ENCODE results near the gene SEZ6L. TPM values are rescaled to one million over a fixed set of nuclear protein-coding genes. Genes with fewer than 3 reads are reported as not detected.
A peak's percentile ranks its signal among the peaks of the same experiment; 100 is the strongest.

Gene SEZ6L
- total and polyA plus RNA-seq, 10 of the 15 experiments (the other 5 are each of a cell fraction or from before 2014, with no cell fraction given): not detected

GRCh38 chr22:26398741-26399153 lies 229.5 kb downstream of the SEZ6L start:
- no peak overlapping the region for H3K27ac ChIP-seq (ENCODE audit: control insufficient read depth, insufficient read depth)
- DNase-seq (ENCODE audit: low read depth, low spot score): no peak
- POLR2A ChIA-PET: no interaction called here
- peak; percentile 71 for FAIRE-seq
- H3K79me2 ChIP-seq (ENCODE audit: control insufficient read depth, insufficient read depth, low read length): no peaks in the 10 kb centered on the region
- no peak overlapping the region for H3K4me3 ChIP-seq
- WGBS (ENCODE audit: insufficient coverage, insufficient replicate concordance, low lambda C conversion rate, missing lambda C conversion rate): 29% methylated on average over 3 of the region's 3 CpGs
- H3K4me2 ChIP-seq (ENCODE audit: control insufficient read depth, insufficient read depth): no peak overlapping the region
- H3K4me1 ChIP-seq (ENCODE audit: control insufficient read depth, insufficient read depth, low read length): no peaks in the 10 kb centered on the region
- RAD21 ChIA-PET (ENCODE audit: unreplicated experiment): interaction anchor here (1.0 to 2.2 kb wide), 3 partner anchors 62 to 267 kb away, joined by 3 to 11 read pairs (median 5); no protein-coding TSS in a partner anchor
- no peak overlapping the region for H2AFZ ChIP-seq (ENCODE audit: control insufficient read depth, low read depth, low read length)
- H3K36me3 ChIP-seq (ENCODE audit: control insufficient read depth in 2 of 2, insufficient read depth in 2 of 2, low read length in 1 of 2): no peaks in the 10 kb centered on the region
- peak; percentile 95 for ATAC-seq
- in situ Hi-C loops (cut with MboI) (no loop called here), intact Hi-C loops (cut with micrococcal nuclease; ENCODE audit: unreplicated experiment) (loop anchor here (1.0 kb wide), 1 partner anchor 63 kb away; no protein-coding TSS in a partner anchor)
- no peaks in the 10 kb centered on the region for H4K20me1 ChIP-seq (ENCODE audit: control insufficient read depth, insufficient read depth)
- TF ChIP-seq POLR2A (IDR thresholded peaks at IDR 0.05; ENCODE audit: low read depth, low read length): no peak
- no peak for TF ChIP-seq HDAC2 (IDR thresholded peaks at IDR 0.05)
- 0 out of 2 replicates have a peak, but pooled peaks have one; percentile 34 for TF ChIP-seq SMARCA5 (IDR thresholded peaks at IDR 0.05)
- peak; percentile 86 for TF ChIP-seq SMC3 (IDR thresholded peaks at IDR 0.05; ENCODE audit: borderline replicate concordance, low read length)
- peak; percentile 70 to 81 (median 73) for TF ChIP-seq CTCF (IDR thresholded peaks at IDR 0.05 in 2 of 3, conservative IDR thresholded peaks at IDR 0.05 in 1 of 3; ENCODE audit: control insufficient read depth in 2 of 3, extremely low read depth in 1 of 3, insufficient read depth in 1 of 3, low read depth in 3 of 3, low read length in 3 of 3)
- TF ChIP-seq CEBPZ (IDR thresholded peaks at IDR 0.05; ENCODE audit: low read depth, low read length): no peak
- TF ChIP-seq RAD21 (IDR thresholded peaks at IDR 0.05; ENCODE audit: insufficient read depth, low read depth, low read length): peak; percentile 83
- BruUV-seq (replicated peaks): no TSS peak
- H3K9ac ChIP-seq (ENCODE audit: control insufficient read depth, insufficient read depth, low read length): no peak overlapping the region
- SMC1A ChIA-PET (ENCODE audit: uncharacterized antibody, unreplicated experiment): interaction anchor here (1.3 to 8.5 kb wide), 3 partner anchors 33 to 63 kb away, joined by 3 to 73 read pairs (median 4); no protein-coding TSS in a partner anchor
- CTCF ChIA-PET: interaction anchor here (1.7 to 10.2 kb wide), 2 partner anchors 10 to 62 kb away, joined by 6 to 111 read pairs; no protein-coding TSS in a partner anchor
- H3K27me3 ChIP-seq (replicated peaks in 1 of 2; ENCODE audit: control insufficient read depth in 2 of 2, insufficient read depth in 2 of 2, low read length in 1 of 2): no peaks in the 10 kb centered on the region; a peak in 2 of 4 replicates
- H3K9me3 ChIP-seq (replicated peaks; ENCODE audit: control insufficient read depth, insufficient read depth, low read length): no peaks in the 10 kb centered on the region
